Right cardiac atrium (tissue), 5 donors: ENCODE measurements around the gene TPD52L1. TPM values are rescaled to one million over a fixed set of nuclear protein-coding genes. Genes with fewer than 3 reads are reported as not detected.

Experiments
- ATAC-seq, 2 donors: fragments of 200-7000 bp; cut with Tn5 transposase; one replicate each; pipeline versions ENCODE4 v1.8.0 to v1.9.1; 2020; ENCODE audit warnings: moderate library complexity in 2 of 2, mild to moderate bottlenecking in 1 of 2
- DNase-seq, 3 donors: peaks; one replicate each; pipeline ENCODE4 v3.0.0-alpha.2; 2020
- H3K27ac ChIP-seq: one replicate; pipeline ENCODE4 v1.5.1; 2013; ENCODE audit warnings: mild to moderate bottlenecking, low read length, control low read depth, moderate library complexity
- H3K27me3 ChIP-seq: one replicate; pipeline ENCODE4 v1.6.1; 2013; ENCODE audit not compliant: control insufficient read depth, insufficient read depth
- H3K4me1 ChIP-seq: one replicate; pipeline ENCODE4 v1.6.1; 2013; ENCODE audit warnings: low read length; ENCODE audit not compliant: control insufficient read depth, insufficient read depth
- H3K4me3 ChIP-seq: one replicate; pipeline ENCODE4 v1.5.1; 2013; ENCODE audit warnings: low read length, control low read depth
- H3K9me3 ChIP-seq: one replicate; pipeline ENCODE4 v1.6.1; 2013; ENCODE audit warnings: low read length; ENCODE audit not compliant: control insufficient read depth
- WGBS: extraction: QIAGEN DNeasy Blood & Tissue Kit; methylation state at CpG from one replicate; pipeline ENCODE4 v1.1.7; 2013; 5-methylcytosine and 5-hydroxymethylcytosine counted together
- intact Hi-C, 4 donors: fragments of 100-400 bp; cut with DNase I; formaldehyde crosslinking; loops; one replicate each; pipeline versions ENCODE4 v1.11.0 to v1.14.0; 2022 to 2023
- polyA plus RNA-seq: library from polyadenylated mRNA; stranded (reverse); fragments of 200-250 nt; gene quantifications from one replicate; pipeline ENCODE4 v1.2.3, GENCODE V29; 2013
- total RNA-seq, 4 donors: library from RNA; stranded (reverse); fragmentation: NEBNext Ultra II Directional; extraction: Animal tissue kit (Norgen Biotek cat#: 25700); gene quantifications; one replicate each; pipeline ENCODE4 v1.2.1, GENCODE V29; 2021
- donor health status: healthy with polysubstance abuse.
- donor health status: DM: no; HTN: yes; CAD: no.
- donor health status: DM: no; HTN: no; CAD: no.
- donor health status: DM: no; HTN: yes; CAD: no; lungs with severe emphysema.
- donor health status: DM: yes; HTN: yes; CAD: no.

Gene TPD52L1
- total and polyA plus RNA-seq, 5 donors = 14.9 to 36.1 (median 21.4) TPM

- intact Hi-C loops = loop anchor here in 2 of 4 donors (10.0 kb wide), 3 partner anchors 152 to 668 kb away; partner anchors contain the start of gene TPD52L1 (in 1 of the 2)
- Histone ChIP-seq H3K4me1 (no peaks in the 10 kb centered on the region), H3K27me3 (no peaks in the 10 kb centered on the region), H3K4me3 (no peak overlapping the region), H3K9me3 (no peaks in the 10 kb centered on the region), H3K27ac (no peak overlapping the region)
- WGBS = 79% methylated on average over 6 of the region's 6 CpGs
- DNase-seq = no peak
- ATAC-seq = no peak
These were observed 153.7 kb downstream of the TPD52L1 start for GRCh38 chr6:125307150-125307838.

GRCh38 chr6:125307964-125308615, 154.5 kb downstream of the TPD52L1 start:
- Histone ChIP-seq H3K27me3 (no peaks in the 10 kb centered on the region), H3K9me3 (no peaks in the 10 kb centered on the region), H3K4me3 (no peak overlapping the region), H3K4me1 (no peaks in the 10 kb centered on the region), H3K27ac (no peak overlapping the region)
- DNase-seq = no peak
- no peak for ATAC-seq
- intact Hi-C loops = loop anchor here in 2 of 4 donors (10.0 kb wide), 3 partner anchors 153 to 667 kb away; partner anchors contain the start of gene TPD52L1 (in 1 of the 2)
- WGBS = 52% methylated on average over 6 of the region's 6 CpGs

DNA sequence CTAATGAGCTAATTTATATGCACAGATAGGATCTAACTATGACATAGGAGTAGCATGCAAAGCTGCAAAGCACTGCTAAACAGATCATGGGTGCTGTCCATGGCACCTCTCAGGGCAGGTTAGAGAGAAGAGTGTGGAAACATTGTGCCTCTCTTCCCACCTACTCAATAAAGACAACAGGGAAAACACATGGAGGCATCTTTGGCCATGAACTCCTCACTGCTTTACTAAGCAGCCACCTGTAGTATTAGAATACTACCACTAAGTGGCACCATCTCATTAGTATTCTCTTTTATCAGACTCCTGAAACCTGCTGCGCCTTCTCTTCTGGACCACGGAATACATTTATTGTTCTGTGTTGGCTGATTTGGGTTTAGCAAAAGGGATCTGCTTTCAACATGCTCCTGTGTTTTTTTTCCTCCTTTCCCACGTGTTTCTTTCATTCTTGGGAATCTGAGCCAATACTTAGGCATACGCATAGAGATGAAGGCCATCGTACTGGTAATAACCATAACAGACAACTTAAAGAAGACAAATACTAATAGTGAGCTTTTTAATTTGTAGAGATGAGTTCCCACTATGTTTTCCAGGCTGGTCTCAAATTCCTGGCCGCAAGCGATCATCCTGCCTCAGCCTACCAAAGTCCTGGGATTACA, 157.5 kb downstream of the TPD52L1 start:
- Histone ChIP-seq H3K27me3 (no peaks in the 10 kb centered on the region), H3K4me3 (no peak overlapping the region), H3K9me3 (no peaks in the 10 kb centered on the region), H3K4me1 (no peaks in the 10 kb centered on the region), H3K27ac (no peak overlapping the region)
- intact Hi-C loops = loop anchor here (2.0 to 5.0 kb wide), 5 partner anchors 436 to 661 kb away; partner anchors contain the start of gene HEY2 (in 1 of the 4)
- DNase-seq = no peak
- ATAC-seq = peak; percentile 86 to 88
- WGBS = 45% methylated on average over 7 of the region's 7 CpGs

GRCh38 chr6:125312478-125312877, 158.9 kb downstream of the TPD52L1 start:
- intact Hi-C loops = loop anchor here (5.0 kb wide), 4 partner anchors 435 to 660 kb away; partner anchors contain the start of gene HEY2 (in 1 of the 4)
- no peak for DNase-seq
- no peak for ATAC-seq
- H3K4me3 ChIP-seq = no peak overlapping the region
- 75% methylated on average over 2 of the region's 2 CpGs for WGBS
- H3K4me1 ChIP-seq = no peaks in the 10 kb centered on the region
- no peaks in the 10 kb centered on the region for H3K9me3 ChIP-seq
- H3K27me3 ChIP-seq = no peaks in the 10 kb centered on the region
- H3K27ac ChIP-seq = no peak overlapping the region

DNA sequence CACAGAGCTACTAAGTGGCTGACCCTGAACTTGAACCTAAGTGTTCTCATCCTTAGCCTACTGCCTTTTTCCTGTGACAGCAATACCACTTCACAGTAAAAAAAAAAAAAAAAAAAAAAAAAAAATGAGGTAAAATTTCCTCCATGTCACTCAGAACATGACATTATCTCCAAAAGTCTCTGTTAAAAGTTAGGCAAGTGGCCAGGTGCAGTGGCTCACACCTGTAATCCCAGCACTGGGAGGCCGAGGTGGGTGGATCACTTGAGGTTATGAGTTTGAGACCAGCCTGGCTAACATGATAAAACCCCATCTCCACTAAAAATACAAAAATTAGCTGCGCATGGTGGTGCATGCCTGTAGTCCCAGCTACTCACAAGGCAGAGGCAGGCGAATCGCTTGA, 159.4 kb downstream of the TPD52L1 start:
- ATAC-seq (no peak), DNase-seq (no peak)
- H3K4me1 ChIP-seq = no peaks in the 10 kb centered on the region
- H3K9me3 ChIP-seq = no peaks in the 10 kb centered on the region
- H3K27me3 ChIP-seq = no peaks in the 10 kb centered on the region
- H3K4me3 ChIP-seq = no peak overlapping the region
- 87% methylated on average over 4 of the region's 4 CpGs for WGBS
- H3K27ac ChIP-seq = no peak overlapping the region
- intact Hi-C loops = loop anchor here (5.0 kb wide), 4 partner anchors 434 to 659 kb away; partner anchors contain the start of gene HEY2 (in 1 of the 4)

Other genes with a start within 250 kb of the TPD52L1 start
- 10 to 100 TPM; 12.2 to 23.6 (median 17.6) TPM for gene RNF217, start 191.3 kb upstream of the TPD52L1 start, total RNA-seq
- 4.4 TPM for gene RNF217, start 191.3 kb upstream of the TPD52L1 start, polyA plus RNA-seq
- gene HDDC2, start 148.2 kb downstream of the TPD52L1 start, total RNA-seq = 100 to 1,000 TPM in 2 of 4 donors, 10 to 100 TPM in 2; 83.0 to 103 (median 93.7) TPM
- gene HDDC2, start 148.2 kb downstream of the TPD52L1 start, polyA plus RNA-seq = 157 TPM